Adrenal gland (tissue), 5 donors: ENCODE data around the gene CPM.

Experiments used
- POLR2A ChIP-seq, 2 donors: fragments of 450-650 bp; IDR thresholded peaks; one replicate each; pipeline ENCODE4 v1.6.1; 2017; ENCODE audit warnings: antibody characterized with exemption in 2 of 2, mild to moderate bottlenecking in 2 of 2, moderate library complexity in 1 of 2
- TF ChIP-seq, protein P1 (sequence below), 6 experiments: fragments of 450-650 bp in 4 of 6; fragments of 200-600 bp in 2 of 6; sonication (generic) in 1 of 6; IDR thresholded peaks; 1 replicate in 5 of 6; 2 replicates in 1 of 6; pipeline versions ENCODE4 v1.5.1 to v1.8.0; 2016 to 2021; ENCODE audit warnings: antibody characterized with exemption in 6 of 6, mild to moderate bottlenecking in 2 of 6, moderate library complexity in 1 of 6
- donor health status: DM: no; HTN: no; CAD: no.

DNA sequence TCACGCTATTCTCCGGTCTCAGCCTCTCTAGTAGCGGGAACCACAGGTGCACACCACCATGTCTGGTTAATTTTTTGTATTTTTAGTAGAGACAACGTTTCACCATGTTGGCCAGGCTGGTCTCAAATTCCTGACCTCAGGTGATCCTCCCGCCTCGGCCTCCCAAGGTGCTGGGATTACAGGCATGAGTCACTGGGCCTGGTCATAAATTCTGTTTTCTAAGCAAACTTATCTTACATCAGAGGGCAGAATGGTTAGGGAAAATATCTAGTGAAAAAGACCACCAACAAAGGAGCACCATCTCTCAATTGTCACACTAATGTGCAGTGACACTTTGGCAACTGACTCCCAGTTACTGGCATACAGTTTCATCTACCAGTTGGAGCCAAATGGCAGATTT, 2.8 kb downstream of the CPM start:
- TF ChIP-seq, protein P1, sequence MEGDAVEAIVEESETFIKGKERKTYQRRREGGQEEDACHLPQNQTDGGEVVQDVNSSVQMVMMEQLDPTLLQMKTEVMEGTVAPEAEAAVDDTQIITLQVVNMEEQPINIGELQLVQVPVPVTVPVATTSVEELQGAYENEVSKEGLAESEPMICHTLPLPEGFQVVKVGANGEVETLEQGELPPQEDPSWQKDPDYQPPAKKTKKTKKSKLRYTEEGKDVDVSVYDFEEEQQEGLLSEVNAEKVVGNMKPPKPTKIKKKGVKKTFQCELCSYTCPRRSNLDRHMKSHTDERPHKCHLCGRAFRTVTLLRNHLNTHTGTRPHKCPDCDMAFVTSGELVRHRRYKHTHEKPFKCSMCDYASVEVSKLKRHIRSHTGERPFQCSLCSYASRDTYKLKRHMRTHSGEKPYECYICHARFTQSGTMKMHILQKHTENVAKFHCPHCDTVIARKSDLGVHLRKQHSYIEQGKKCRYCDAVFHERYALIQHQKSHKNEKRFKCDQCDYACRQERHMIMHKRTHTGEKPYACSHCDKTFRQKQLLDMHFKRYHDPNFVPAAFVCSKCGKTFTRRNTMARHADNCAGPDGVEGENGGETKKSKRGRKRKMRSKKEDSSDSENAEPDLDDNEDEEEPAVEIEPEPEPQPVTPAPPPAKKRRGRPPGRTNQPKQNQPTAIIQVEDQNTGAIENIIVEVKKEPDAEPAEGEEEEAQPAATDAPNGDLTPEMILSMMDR (IDR thresholded peaks at IDR 0.05): no peak
- no peak for TF ChIP-seq POLR2A (IDR thresholded peaks at IDR 0.05)
